NCI-H2227 (cell line): ENCODE measurements around the gene TMEM52B.
"Not testable (repeated sequence)": the region's sequence is repeated elsewhere in the genome, so short reads cannot be mapped to it uniquely, and the experiment has no call there.

ENCODE experiments used
- DNase-seq: peaks from one replicate; lab custom pipeline; 2025; ENCODE audit not compliant: unreplicated experiment; lab: John Stamatoyannopoulos, UW

The TMEM52B gene

DNA sequence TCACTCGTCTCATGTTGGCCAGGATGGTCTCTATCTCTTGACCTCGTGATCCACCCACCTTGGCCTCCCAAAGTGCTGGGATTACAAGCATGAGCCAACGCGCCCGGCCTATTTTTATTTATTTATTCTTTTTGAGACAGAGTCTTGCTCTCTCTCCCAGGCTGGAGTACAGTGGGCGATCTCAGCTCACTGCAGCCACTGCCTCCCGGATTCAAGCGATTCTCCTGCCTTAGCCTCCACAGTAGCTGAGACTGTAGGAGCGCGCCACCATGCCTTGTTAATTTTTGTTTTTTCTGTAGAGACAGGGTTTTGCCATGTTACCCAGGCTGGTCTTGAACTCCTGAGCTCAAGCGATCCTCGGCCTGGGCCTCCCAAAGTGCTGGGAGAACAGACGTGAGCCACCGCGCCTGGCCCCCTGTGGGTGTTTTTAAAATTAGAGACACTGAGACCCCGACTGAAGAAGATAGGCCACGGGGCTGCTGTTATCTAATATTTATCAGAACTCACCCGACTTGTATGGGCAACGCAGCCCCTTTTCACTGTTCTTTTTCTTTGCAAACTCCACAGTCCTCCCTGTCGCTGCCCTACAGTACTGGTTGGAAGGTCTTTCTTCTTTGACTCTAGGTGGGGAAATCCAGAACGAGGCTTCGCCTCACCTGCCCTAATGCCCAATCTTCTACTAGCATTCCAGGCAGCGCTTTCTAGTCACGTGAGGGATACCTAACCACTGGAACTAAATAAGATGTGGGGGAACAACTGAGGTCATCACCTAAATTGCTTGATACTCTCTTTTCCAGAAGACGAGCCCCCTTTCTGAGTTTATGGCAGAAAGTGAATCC, 32.5 kb downstream of the TMEM52B start:
- no peak for DNase-seq

GRCh38 chr12:10211940-10212738, 33.3 kb downstream of the TMEM52B start:
- DNase-seq: peak; percentile 81

- peak; percentile 54 for DNase-seq
Observed at GRCh38 chr12:10212739-10213131, 33.9 kb downstream of the TMEM52B start, which contains the start of gene GABARAPL1. Gene GABARAPL1, plus strand, starts transcription at chr12:10212877. Its CDS starts 253 bp downstream, at chr12:10213130.

DNA sequence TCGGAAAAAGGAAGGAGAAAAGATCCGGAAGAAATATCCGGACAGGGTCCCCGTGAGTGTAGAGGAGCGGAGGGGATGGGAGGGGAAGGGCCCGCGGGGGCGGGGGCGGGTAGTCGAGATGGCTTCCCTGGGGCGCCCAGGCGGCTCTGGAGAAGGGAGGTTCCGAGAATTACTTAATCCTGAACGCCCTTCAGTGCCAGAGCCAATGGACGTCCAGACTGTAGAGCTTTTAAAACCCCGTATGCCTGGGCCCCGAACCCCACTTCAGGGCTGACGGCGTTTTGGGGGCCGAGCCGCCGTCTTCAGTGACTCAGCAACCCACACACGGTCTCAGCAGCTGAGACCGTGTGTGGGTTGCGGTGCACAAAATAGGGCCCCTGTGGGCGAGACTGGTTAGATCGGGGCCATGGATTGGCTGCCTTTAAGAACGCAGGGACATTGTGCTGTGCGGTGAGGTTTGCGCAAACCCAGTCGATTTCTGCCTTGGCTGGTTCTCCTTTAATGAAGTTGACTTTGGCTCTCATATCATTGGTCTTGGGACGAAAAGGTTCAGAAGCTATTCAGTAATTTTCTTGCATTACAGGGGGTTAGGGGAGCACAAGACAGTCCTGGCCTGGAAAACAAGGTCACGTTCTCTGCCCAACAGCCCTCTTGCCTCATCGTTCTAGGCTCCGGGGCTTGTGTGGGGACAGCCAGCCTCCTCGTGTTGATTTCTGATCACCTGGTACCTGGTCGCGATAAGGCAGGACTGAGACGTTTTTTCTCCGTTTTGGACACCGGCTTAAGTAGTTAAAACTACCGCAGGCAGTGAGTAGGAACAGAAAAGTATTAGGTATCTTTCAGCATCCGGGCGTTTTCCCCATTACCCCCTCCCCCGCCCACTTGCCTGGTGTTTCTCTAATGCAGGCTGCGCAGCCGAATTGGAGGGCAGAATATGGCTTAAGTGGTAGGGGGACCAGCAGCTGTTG, 34.6 kb downstream of the TMEM52B start:
- peak; percentile 34 for DNase-seq

DNA sequence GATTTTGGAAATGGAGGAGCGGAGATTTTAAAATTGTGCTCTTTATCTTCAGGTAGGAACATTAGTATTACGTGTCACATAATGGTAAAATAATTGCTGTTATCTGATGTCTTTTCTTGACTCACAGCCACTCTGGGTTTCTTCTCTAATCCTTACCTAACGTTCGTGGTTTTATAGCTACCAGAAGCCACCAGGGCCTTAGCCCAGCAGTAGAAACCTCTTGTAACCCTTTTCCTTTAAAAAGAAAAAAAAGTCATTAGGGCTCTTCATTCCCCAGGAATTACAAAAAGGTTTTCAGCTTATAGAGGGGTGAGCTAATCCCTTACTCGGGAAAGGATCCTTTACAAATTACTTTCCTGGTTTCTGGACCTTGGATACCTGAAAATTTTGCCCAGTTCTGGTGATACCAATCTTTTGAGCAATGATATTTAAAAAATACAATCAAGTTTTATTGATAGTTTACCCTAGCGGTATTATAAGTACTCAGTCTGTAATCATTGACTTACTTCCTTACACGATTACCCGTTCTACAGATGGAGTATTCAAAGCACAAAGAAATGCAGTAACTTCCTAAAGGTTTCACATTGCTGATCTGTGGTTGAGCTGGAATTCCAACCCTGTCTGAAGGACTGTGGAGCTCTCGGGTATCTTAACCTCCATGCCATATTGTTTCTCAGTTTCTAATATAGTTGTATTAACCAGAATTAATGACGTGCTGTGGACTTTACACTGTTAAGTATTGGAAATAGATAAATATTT, 35.5 kb downstream of the TMEM52B start:
- no peak for DNase-seq

DNA sequence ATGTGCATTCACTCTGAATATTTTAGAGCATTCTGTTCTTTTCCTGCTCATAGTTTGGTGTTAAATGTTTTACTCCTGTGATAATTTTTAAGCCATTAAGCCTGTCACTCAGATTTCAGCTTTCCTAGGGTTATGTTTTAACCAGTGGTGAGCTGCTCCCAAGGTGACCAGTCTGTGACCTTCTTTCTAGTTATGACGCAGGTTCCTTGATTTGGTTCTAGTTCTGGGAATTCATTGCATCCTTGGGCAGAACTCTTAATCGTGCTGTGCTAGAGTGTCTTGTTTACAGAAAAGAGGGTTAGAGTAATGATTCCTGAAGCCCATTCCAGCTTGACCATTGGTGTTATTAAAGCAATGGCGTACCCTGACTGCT, 36.0 kb downstream of the TMEM52B start:
- no peak for DNase-seq

- DNase-seq: no peak
Observed at GRCh38 chr12:10215436-10215835, 36.6 kb downstream of the TMEM52B start.

GRCh38 chr12:10215946-10216345, 37.1 kb downstream of the TMEM52B start:
- DNase-seq: not testable (repeated sequence)

DNA sequence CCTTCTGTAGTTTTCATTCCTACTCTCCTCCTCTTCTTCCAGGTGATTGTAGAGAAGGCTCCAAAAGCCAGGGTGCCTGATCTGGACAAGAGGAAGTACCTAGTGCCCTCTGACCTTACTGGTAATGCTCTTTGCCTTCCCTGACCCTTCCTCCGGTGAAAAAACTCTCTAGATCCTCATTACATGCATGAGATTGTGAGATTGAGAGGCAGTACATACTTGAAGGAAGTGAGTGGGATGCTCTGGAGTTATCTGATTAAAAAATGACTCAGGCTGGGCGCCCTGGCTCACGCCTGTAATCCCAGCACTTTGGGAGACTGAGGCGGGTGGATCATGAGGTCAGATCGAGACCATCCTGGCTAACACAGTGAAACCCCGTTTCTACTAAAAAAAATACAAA, 39.2 kb downstream of the TMEM52B start:
- DNase-seq: no peak

GRCh38 chr12:10220398-10221077, 41.7 kb downstream of the TMEM52B start:
- no peak for DNase-seq

GRCh38 chr12:10221846-10222245, 43.0 kb downstream of the TMEM52B start:
- DNase-seq: no peak

DNA sequence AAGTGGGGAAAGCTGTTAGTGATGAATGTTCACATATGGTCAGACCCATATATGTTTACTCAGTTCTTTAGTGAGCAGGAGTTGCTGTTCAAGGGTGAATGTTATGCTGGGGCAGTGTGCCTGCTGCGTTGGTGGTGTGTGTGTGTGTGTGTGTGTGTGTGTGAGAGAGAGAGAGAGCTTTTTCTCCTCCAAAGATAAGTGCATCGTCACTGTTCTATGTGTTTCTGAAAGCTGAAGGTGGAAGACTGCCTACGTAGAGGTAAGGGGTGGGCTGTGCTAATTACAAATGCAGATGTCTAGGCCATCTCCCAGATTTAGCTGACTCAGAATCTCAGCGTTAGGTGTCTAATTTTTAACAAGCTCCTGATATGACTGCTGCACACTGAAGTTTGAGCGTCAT, 44.4 kb downstream of the TMEM52B start:
- DNase-seq: no peak

- not testable (repeated sequence) for DNase-seq
Observed at GRCh38 chr12:10225426-10225825, 46.6 kb downstream of the TMEM52B start.

DNA sequence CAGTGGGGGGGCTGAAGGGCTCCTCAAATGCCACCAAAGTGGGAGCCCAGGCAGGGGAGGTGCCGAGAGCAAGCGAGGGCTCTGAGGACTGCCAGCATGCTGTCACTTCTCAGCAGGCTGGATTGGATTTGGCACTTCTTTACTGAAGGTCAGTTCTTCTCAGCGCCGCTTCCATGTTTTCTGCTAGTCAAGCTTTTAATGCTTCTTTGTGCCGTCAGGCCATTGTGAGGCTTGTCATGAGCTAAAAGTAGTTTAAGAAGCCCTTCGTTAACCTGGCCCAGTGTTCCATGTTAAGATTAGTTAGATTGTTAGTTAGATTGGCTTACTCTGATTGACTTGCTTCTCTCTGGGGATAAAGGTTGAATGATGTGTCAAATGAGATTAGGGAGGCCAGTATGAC, 47.3 kb downstream of the TMEM52B start:
- DNase-seq: no peak

DNA sequence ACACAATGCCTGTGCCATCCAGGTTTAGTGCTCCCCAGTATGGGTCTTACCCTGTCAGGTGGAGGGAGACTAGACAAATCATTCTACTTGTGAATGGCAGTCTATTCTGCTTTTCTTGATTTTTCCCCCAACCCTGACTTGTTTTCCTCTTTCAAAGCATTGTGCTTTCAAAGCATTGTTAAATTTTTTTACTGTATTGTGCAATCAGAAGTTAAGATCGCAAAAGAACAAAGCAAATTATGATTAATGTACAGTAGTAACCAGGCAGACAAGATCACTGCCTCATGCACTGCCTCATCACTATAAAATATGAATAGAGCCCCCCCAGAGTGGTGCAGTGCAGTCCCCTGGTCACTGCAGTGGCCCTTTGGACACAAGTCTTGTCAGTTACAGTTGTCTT, 47.9 kb downstream of the TMEM52B start:
- no peak for DNase-seq

- no peak for DNase-seq
Observed at GRCh38 chr12:10227648-10228047, 48.8 kb downstream of the TMEM52B start.

DNA sequence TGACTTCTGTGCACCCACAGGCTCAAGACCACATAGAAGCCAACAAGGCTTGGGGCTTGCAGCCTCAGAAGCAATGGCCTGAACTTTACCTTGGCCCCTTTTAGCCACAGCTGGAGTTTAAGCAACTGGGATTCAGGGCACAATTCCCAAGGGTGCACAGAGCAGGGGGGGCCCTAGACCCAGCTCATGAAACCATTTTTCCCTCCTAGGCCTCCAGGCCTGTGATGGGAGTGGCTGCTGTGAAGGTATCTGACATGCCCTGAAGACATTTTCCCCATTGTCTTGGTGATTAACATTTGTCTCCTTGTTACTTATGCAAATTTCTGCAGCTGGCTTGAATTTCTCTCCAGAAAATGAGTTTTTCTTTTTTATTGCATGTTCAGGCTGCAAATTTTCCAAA, 55.7 kb downstream of the TMEM52B start:
- no peak for DNase-seq

DNA sequence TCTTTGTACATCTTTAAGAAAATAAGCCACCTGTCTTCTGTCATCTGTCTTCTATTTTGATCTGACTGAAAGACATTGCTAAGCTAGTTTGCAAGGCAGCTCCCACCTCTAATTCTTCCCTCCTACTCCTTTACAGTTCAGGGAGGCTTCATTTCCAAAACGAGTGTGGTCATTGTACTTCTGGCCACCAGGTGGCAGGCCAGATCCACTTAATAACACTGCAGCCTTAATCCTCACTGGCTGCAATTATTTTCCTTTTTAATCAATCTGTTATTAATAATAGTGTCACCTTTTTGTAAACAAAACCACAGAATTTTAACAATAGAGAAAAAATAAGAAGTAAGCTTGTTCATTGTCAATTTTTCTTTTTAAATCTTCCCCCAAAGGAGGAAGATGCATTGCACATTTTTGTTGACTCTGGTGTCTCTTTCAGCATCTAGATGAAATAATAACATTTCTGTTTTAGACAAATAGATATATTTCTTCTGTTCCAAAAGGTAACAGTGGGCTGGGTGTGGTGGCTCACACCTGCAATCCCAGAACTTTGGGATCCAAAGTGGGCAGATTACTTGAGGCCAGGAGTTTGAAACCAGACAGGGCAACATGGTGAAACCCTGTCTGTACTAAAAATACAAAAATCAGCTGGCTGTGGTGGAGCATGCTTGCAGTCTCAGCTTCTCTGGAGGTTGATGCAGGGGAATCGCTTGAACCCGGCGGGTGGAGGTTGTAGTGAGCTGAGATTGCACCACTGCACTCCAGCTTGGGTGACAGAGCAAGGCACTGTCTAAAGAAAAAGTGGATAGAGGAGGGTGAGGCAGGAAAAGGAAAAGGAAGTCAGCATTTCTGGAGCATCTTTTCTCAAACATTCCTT, 57.2 kb downstream of the TMEM52B start:
- DNase-seq: peak; percentile 12

- DNase-seq: no peak
Observed at GRCh38 chr12:10236720-10237119, 57.9 kb downstream of the TMEM52B start.
